Astrocyte of the cerebellum (primary cell): ENCODE measurements around the gene KLHDC4.
A peak's percentile ranks its signal among the peaks of the same experiment; 100 is the strongest.

Experiments
- DNase-seq: peaks from one replicate; pipeline ENCODE4 v3.0.0-alpha.2; 2011; ENCODE audit warnings: low read depth
- H3K4me3 ChIP-seq: 2 replicates; pipeline ENCODE4 v1.5.1; 2011; ENCODE audit warnings: mild to moderate bottlenecking, low read depth, low read length, moderate library complexity
- in situ Hi-C: cut with HindIII; loops from 2 replicates; pipeline ENCODE4 v1.10.0; 2017; ENCODE audit warnings: low sequenced_read_pairs
- TF ChIP-seq, protein P1 (sequence below): IDR thresholded peaks from 2 replicates; pipeline ENCODE4 v1.5.1; 2012; ENCODE audit warnings: low read length, low read depth, moderate library complexity, mild to moderate bottlenecking; ENCODE audit errors: missing control alignments

Gene KLHDC4

DNA sequence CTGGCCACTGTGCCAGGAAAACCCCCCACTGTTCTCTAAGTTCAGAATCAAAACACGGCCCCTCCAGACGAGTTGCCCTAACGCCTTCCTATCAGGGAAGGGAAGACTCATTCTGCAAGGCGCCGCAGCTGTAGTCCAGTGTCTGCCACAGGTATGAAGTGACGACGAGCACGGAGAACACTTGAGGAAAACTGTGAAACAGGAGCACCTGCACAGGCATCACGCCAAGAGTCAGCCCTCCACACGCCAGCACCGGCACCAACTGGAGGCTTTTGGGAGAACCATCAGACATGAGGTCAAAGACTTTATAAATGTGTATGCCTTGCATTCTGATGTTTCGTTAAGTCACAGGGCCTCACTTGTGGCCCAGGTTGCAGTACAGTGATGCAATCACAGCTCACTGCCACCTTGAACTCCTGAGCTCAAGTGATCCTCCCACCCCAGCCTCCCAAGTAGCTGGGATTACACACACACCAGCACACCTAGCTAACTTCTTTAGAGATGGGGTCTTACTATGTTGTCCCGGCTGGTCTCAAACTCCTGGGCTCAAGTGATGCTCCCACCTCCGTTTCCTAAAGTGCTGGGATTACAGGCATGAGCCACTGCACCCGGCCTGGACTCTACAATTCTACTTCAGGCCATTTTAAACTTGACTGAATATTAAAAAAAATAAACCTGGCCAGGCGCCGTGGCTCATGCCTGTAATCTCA is 22.9 kb downstream of the KLHDC4 start:
- in situ Hi-C loops: no loop called here
- no peak for DNase-seq
- TF ChIP-seq, protein P1, sequence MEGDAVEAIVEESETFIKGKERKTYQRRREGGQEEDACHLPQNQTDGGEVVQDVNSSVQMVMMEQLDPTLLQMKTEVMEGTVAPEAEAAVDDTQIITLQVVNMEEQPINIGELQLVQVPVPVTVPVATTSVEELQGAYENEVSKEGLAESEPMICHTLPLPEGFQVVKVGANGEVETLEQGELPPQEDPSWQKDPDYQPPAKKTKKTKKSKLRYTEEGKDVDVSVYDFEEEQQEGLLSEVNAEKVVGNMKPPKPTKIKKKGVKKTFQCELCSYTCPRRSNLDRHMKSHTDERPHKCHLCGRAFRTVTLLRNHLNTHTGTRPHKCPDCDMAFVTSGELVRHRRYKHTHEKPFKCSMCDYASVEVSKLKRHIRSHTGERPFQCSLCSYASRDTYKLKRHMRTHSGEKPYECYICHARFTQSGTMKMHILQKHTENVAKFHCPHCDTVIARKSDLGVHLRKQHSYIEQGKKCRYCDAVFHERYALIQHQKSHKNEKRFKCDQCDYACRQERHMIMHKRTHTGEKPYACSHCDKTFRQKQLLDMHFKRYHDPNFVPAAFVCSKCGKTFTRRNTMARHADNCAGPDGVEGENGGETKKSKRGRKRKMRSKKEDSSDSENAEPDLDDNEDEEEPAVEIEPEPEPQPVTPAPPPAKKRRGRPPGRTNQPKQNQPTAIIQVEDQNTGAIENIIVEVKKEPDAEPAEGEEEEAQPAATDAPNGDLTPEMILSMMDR: no peak
- H3K4me3 ChIP-seq: no peak overlapping the region

DNA sequence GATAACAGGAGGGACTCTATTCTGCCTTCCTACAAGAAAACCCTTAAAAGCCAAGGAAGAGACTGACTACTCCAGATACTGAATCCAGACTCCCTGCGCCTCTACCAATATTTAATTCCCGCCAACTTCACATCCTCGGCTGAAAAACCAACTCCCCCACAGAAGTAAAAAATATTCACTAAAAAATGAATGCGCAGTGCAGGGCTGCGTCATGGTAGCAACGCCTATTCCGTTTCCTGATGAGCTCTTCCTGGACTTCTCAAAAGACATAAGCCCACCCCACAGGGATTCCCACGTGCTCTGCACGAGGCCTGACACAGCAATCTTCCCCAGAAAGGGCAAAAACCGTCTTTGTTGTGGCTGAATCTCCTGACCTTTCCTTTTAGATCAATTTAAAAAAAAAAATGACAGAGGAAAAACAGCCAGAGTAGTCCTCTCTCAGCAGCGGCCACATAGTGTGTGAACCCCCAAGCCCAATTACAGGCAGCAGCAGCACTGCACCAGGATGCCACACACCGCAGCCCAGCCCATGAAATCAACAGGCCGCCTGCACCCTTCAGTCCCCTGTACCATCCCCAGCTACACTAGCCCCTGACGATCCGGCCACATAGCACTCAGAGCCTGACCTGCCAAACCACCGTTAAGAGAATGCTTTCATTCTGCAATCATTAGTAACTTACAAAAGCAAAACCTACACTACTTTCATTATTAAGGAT is 23.9 kb downstream of the KLHDC4 start:
- in situ Hi-C loops: no loop called here
- no peak for DNase-seq
- no peak overlapping the region for H3K4me3 ChIP-seq
- TF ChIP-seq, protein P1: no peak

DNA sequence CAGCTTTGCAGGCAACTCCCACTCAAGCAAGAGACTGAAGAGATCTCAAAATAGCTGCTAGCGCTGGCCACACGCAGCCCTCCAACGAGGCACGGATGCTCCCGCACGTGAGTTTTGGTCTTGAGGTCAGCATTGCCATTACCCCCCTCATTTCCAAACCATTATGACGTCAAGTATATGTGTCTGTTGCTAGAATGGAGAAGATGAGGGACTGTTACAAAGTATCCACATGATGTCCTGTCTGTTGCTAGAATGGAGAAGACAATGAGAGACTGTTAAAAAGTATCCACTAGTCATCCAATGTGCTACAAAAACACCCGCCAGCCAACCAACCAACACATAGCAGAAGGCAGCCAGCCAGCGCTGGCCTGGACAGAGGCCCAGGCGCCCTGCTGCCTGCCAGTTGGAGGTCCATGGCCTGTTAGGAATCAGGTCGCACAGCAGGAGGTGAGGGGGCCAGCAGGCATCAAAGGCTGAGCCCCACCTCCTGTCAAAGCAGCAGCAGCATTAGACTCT is 24.8 kb downstream of the KLHDC4 start:
- H3K4me3 ChIP-seq: no peak overlapping the region
- in situ Hi-C loops: no loop called here
- DNase-seq: peak; percentile 28
- TF ChIP-seq, protein P1: no peak

DNA sequence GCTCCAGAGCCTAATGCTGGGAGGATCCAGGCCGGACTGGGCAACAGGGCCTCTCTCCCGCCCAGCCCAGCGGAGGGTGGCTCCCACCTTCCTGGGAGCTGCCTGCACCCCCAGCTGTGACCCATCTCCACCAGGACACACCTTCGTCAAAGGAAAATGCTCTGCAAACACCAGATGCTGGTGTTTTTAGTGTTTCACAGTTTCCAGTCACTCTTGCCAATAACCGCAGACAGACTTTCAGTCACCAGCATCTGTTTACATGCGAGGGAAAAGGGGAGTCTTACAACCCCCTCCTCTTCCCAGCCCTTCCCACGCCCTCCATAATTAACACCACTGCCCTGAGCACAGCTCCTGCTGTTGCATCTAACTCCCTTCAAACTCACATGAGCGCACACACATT is 25.3 kb downstream of the KLHDC4 start:
- peak; percentile 67 for DNase-seq
- in situ Hi-C loops: no loop called here
- TF ChIP-seq, protein P1: no peak
- no peak overlapping the region for H3K4me3 ChIP-seq

DNA sequence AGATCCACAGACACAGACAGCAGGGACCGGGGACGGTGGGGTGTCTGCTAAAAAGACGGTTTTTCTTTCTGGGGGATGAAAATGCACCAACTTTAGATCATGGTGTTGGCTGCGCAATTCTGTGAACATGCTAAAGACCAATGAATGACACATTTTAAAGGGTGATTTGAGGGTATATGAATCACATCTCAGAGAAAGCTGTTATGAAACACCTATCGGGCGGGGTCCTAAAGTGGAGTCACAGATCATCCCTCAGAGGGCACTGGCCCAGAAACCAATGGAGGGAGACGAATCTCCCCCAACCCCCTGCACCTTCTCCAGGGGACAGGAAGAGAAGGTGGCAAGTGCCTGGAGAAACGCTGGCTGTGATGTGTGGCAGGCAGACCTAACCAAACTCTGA is 26.0 kb downstream of the KLHDC4 start:
- in situ Hi-C loops: no loop called here
- no peak overlapping the region for H3K4me3 ChIP-seq
- DNase-seq: no peak
- TF ChIP-seq, protein P1: no peak

DNA sequence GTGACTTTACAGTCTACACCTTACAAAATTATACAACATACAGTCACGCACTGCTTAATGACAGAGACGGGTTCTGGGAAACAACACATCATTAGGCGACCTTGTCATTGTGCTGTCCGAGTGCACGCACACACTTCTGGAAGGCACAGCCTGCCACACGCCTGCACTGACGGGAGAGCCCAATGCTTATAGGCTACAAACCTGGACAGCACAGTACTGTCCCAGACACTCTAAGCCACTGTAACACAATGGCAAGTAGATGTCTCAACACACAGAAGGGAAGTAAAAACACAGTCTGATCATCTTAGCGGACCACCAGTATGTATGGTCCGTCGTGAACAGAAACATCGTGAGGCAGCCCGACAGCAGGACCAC is 29.8 kb downstream of the KLHDC4 start:
- in situ Hi-C loops: no loop called here
- H3K4me3 ChIP-seq: no peak overlapping the region
- TF ChIP-seq, protein P1: no peak
- no peak for DNase-seq
